ENCODE data around the gene GPX4.

Gene GPX4

DNA sequence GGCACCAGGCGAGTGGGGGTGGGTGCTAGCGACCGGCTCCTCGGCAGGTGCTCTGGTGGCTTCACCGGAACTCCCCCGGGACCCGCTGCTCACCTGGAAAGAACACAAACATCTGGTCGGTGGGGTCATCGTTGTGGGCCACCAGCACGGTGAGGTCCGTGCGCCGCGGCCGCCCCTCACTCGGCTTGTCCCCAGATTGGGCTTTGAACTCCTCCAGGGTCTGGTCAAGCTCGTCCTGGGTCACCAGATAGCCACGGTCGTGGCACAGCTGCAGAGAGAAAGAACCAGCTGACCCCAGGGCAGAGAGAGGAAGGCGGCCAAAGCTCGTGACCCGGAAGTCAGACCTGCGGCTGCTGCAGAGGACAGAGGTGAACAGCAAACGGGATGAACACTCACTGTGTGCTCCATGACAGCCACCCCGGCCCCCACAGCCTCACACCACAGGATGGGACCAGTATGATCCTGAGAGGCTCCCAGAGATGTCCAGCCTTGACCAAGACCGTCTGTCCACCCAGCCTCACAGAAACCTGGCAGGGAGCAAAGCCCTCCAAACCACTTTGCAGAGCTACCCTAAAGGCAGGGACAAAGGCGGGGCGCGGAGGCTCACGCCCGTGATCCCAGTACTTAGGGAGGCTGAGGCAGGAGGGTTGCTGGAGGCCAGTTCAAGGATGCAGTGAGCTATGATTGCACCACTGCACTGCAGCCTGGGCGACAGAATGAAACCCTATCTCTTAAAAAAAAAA lies 9.8 kb upstream of the GPX4 start:
- peak overlapping the region; percentile 72 for H3K27ac ChIP-seq (ENCODE audit: low read length)

DNA sequence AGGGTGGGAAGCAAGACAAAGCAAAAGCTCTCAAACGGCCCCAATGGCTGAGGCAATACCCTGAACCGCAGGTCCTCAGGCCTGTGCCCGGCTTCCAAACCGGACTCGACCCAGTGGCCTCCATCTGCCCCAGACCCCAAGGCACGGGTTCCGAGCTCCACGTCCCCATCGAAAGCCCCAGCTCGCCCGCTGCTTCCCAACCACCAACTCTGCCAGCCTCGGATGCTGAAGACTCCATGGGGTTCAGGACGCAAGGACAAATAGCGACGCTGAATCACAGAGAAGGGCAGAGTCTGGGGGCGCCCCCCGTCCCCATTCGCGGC lies 9.2 kb upstream of the GPX4 start:
- Histone ChIP-seq H3K9me3 (ENCODE audit: insufficient read depth, low read length, severe bottlenecking) (no peaks in the 10 kb centered on the region), H4K20me1 (ENCODE audit: insufficient read depth, low read length) (peaks cover 34% of the 10 kb centered on the region), H3K27ac (ENCODE audit: low read length) (peak overlapping the region; percentile 72), H3K4me3 (ENCODE audit: low read depth in 1 of 2, low read length in 2 of 2) (peak overlapping the region; percentile 98 to 99), H3K79me2 (ENCODE audit: insufficient read depth, low read length) (peaks cover 38% of the 10 kb centered on the region), H3K36me3 (ENCODE audit: insufficient read depth, low read length) (peaks cover 37% of the 10 kb centered on the region), H3K4me2 (ENCODE audit: insufficient read depth, low read length) (peak overlapping the region; percentile 99), H3K4me1 (ENCODE audit: insufficient read depth, low read length) (peaks cover 26% of the 10 kb centered on the region), H2AFZ (ENCODE audit: low read depth, low read length) (peak overlapping the region; percentile 60), H3K9ac (ENCODE audit: low read depth, low read length) (peak overlapping the region; percentile 91), H3K27me3 (ENCODE audit: insufficient read depth, low read length, poor library complexity) (no peaks in the 10 kb centered on the region)
- TF ChIP-seq, protein P1, sequence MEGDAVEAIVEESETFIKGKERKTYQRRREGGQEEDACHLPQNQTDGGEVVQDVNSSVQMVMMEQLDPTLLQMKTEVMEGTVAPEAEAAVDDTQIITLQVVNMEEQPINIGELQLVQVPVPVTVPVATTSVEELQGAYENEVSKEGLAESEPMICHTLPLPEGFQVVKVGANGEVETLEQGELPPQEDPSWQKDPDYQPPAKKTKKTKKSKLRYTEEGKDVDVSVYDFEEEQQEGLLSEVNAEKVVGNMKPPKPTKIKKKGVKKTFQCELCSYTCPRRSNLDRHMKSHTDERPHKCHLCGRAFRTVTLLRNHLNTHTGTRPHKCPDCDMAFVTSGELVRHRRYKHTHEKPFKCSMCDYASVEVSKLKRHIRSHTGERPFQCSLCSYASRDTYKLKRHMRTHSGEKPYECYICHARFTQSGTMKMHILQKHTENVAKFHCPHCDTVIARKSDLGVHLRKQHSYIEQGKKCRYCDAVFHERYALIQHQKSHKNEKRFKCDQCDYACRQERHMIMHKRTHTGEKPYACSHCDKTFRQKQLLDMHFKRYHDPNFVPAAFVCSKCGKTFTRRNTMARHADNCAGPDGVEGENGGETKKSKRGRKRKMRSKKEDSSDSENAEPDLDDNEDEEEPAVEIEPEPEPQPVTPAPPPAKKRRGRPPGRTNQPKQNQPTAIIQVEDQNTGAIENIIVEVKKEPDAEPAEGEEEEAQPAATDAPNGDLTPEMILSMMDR (IDR thresholded peaks at IDR 0.05; ENCODE audit: borderline replicate concordance, extremely low read depth, low read length, poor library complexity, severe bottlenecking): no peak
- TF ChIP-seq EZH2 (IDR thresholded peaks at IDR 0.05; ENCODE audit: borderline replicate concordance, low read depth, low read length, severe bottlenecking): no peak
- DNase-seq (no peak), ATAC-seq (ENCODE audit: insufficient read depth, low read depth) (no peak)

More for the DNA sequence above, 9.8 kb upstream of the GPX4 start:
- H4K20me1 ChIP-seq (ENCODE audit: insufficient read depth, low read length): peaks cover 36% of the 10 kb centered on the region
- peak overlapping the region; percentile 99 for H3K4me2 ChIP-seq (ENCODE audit: insufficient read depth, low read length)
- peaks cover 26% of the 10 kb centered on the region for H3K4me1 ChIP-seq (ENCODE audit: insufficient read depth, low read length)
- peaks cover 43% of the 10 kb centered on the region for H3K36me3 ChIP-seq (ENCODE audit: insufficient read depth, low read length)
- peak overlapping the region; percentile 98 to 99 for H3K4me3 ChIP-seq (ENCODE audit: low read depth in 1 of 2, low read length in 2 of 2)
- peaks cover 38% of the 10 kb centered on the region for H3K79me2 ChIP-seq (ENCODE audit: insufficient read depth, low read length)
- no peaks in the 10 kb centered on the region for H3K27me3 ChIP-seq (ENCODE audit: insufficient read depth, low read length, poor library complexity)
- H3K9me3 ChIP-seq (ENCODE audit: insufficient read depth, low read length, severe bottlenecking): no peaks in the 10 kb centered on the region
- ATAC-seq (ENCODE audit: insufficient read depth, low read depth) (no peak), DNase-seq (no peak)
- no peak for TF ChIP-seq EZH2 (IDR thresholded peaks at IDR 0.05; ENCODE audit: borderline replicate concordance, low read depth, low read length, severe bottlenecking)
- TF ChIP-seq, protein P1 (IDR thresholded peaks at IDR 0.05; ENCODE audit: borderline replicate concordance, extremely low read depth, low read length, poor library complexity, severe bottlenecking): no peak
- no peak overlapping the region for H2AFZ ChIP-seq (ENCODE audit: low read depth, low read length)
- peak overlapping the region; percentile 91 for H3K9ac ChIP-seq (ENCODE audit: low read depth, low read length)

DNA sequence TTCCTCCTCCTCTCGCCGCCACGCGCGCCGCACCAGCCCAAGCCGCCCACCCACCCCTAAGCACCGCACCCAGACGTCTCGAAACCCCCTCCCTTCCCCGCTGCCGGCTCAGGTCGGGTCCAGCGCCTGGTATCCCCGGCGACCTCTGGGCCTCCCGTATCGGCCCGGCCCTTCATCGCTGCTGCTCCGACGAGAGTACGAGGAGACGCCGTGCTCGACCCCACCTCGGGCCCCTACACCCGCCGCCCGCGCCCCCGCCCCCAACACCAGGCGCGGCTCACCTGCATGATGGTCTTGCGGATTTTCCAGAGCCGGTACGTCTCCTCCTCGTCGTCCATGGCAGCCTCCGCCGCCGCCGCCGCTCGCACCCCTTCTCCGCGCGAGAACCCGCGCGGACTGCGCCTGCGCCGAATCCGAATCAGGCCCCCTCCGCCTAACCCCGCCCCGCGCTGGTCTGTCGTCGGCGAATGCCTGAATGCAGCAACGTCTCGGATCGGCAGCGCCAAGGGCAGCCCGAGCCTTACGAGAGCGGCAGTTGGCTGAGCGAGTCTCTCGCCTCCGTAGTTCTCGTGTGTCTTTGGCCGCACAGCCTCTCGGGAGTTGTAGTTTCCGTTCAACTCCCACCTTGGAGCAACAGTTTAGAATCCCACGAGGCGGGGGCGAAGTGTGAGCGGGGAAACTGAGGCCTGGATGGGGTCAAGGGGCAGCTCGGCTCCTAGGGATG lies 8.7 kb upstream of the GPX4 start, which contains the start of gene POLR2E:
POLR2E (minus strand) TSS at position 398 of the 724 bp plus-strand sequence; CDS start at position 338, 60 bp downstream.
- TF ChIP-seq, protein P1 (IDR thresholded peaks at IDR 0.05; ENCODE audit: borderline replicate concordance, extremely low read depth, low read length, poor library complexity, severe bottlenecking): no peak
- TF ChIP-seq EZH2 (IDR thresholded peaks at IDR 0.05; ENCODE audit: borderline replicate concordance, low read depth, low read length, severe bottlenecking): no peak
- Histone ChIP-seq H3K79me2 (ENCODE audit: insufficient read depth, low read length) (peaks cover 38% of the 10 kb centered on the region), H3K4me3 (ENCODE audit: low read depth in 1 of 2, low read length in 2 of 2) (peak within 1 kb of the TSS; percentile 98 to 99), H4K20me1 (ENCODE audit: insufficient read depth, low read length) (peaks cover 34% of the 10 kb centered on the region), H3K27me3 (ENCODE audit: insufficient read depth, low read length, poor library complexity) (no peaks in the 10 kb centered on the region), H3K36me3 (ENCODE audit: insufficient read depth, low read length) (peaks cover 34% of the 10 kb centered on the region), H3K9me3 (ENCODE audit: insufficient read depth, low read length, severe bottlenecking) (no peaks in the 10 kb centered on the region), H3K4me1 (ENCODE audit: insufficient read depth, low read length) (peaks cover 26% of the 10 kb centered on the region), H3K9ac (ENCODE audit: low read depth, low read length) (peak within 1 kb of the TSS; percentile 91), H3K4me2 (ENCODE audit: insufficient read depth, low read length) (peak within 1 kb of the TSS; percentile 99), H2AFZ (ENCODE audit: low read depth, low read length) (peak within 1 kb of the TSS; percentile 73), H3K27ac (ENCODE audit: low read length) (peak within 1 kb of the TSS; percentile 87)
- ATAC-seq (ENCODE audit: insufficient read depth, low read depth): peak; percentile 99
- DNase-seq: peak; percentile 97
